Stimulated activated effector memory CD8-positive, alpha-beta T cell treated with anti-CD3 and anti-CD28 coated beads, Interleukin-12 subunit alpha, Interleukin-12 subunit beta, amount 100 ng/mL, for 72 hours (primary cell): ENCODE data around the gene RYR3.

Source experiments
- ATAC-seq: fragments of 150-1000 bp; cut with Tn5 transposase; 2 replicates; pipeline ENCODE4 v1.10.0; 2021
- DNase-seq, 2 donors: peaks; one replicate each; pipeline ENCODE4 v3.0.0; 2021 to 2022; ENCODE audit warnings: low spot score in 2 of 2
- H3K27ac Mint-ChIP-seq: one replicate; pipeline ENCODE4 v1.8.0; 2022; ENCODE audit warnings: mild to moderate bottlenecking, mixed read lengths
- H3K36me3 Mint-ChIP-seq: one replicate; pipeline ENCODE4 v1.8.0; 2022; ENCODE audit warnings: mild to moderate bottlenecking, mixed read lengths
- H3K4me1 Mint-ChIP-seq: one replicate; pipeline ENCODE4 v1.8.0; 2022; ENCODE audit warnings: mixed read lengths
- H3K4me3 Mint-ChIP-seq: one replicate; pipeline ENCODE4 v1.8.0; 2022; ENCODE audit warnings: mild to moderate bottlenecking, mixed read lengths
- H3K9me3 Mint-ChIP-seq: one replicate; pipeline ENCODE4 v1.8.0; 2022; ENCODE audit warnings: mixed read lengths

Gene RYR3

DNA sequence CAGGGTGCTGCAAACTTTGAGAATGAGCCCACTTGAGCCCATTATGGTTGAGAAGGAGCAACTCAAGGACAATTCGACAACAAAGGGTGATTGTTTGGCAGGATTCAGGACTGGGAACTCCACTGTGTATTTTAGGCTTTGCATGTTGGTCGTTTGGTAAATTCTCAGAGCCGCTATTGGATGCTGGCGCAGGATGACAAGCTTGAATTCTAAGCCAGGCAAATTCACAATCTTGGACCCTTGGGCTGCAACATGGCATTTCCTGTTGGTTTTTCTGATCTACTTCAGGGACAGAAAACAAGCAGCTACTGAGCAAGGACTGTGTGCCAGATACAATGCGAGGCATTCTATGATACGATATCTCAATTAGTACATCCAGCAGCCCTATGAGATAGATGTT, 82.8 kb downstream of the RYR3 start:
- no peak for DNase-seq
- no peak overlapping the region for H3K4me3 Mint-ChIP-seq
- H3K4me1 Mint-ChIP-seq: no peaks in the 10 kb centered on the region
- H3K27ac Mint-ChIP-seq: no peak overlapping the region
- no peaks in the 10 kb centered on the region for H3K36me3 Mint-ChIP-seq
- H3K9me3 Mint-ChIP-seq: peaks cover 2% of the 10 kb centered on the region
- no peak for ATAC-seq

- ATAC-seq: no peak
- no peak overlapping the region for H3K4me3 Mint-ChIP-seq
Observed at GRCh38 chr15:33395321-33395720, 84.6 kb downstream of the RYR3 start.

DNA sequence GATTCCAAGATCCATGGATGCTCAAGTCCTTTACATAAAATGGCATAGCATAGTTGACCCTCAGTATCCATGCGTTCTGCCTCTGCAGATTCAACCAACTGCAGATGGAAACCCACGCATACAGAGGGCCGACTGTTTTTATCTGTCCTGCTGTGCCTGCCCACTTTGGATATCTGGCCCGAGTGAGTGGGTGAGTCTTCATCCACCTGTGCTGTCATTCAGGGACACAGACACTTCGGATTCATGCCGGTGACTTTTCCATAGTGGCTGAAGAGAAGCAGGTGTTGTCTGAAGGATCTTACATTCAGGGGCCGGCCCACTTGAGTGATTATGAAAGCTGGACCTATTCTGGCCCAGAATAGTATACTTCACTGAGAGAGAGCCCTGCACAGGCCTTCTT, 85.1 kb downstream of the RYR3 start:
- Mint-ChIP-seq H3K4me1 (no peaks in the 10 kb centered on the region), H3K36me3 (no peaks in the 10 kb centered on the region), H3K4me3 (no peak overlapping the region), H3K9me3 (peaks cover 2% of the 10 kb centered on the region), H3K27ac (no peak overlapping the region)
- ATAC-seq (no peak), DNase-seq (no peak)

More at GRCh38 chr15:33395321-33395720, 84.6 kb downstream of the RYR3 start:
- Mint-ChIP-seq H3K36me3 (no peaks in the 10 kb centered on the region), H3K4me1 (no peaks in the 10 kb centered on the region), H3K27ac (no peak overlapping the region), H3K9me3 (peaks cover 2% of the 10 kb centered on the region)
- no peak for DNase-seq

GRCh38 chr15:33396475-33396874, 85.7 kb downstream of the RYR3 start:
- H3K9me3 Mint-ChIP-seq: peaks cover 2% of the 10 kb centered on the region
- DNase-seq: no peak

GRCh38 chr15:33398555-33398954, 87.8 kb downstream of the RYR3 start:
- ATAC-seq (no peak), DNase-seq (no peak)
- Mint-ChIP-seq H3K4me3 (no peak overlapping the region), H3K4me1 (no peaks in the 10 kb centered on the region), H3K27ac (no peak overlapping the region), H3K36me3 (no peaks in the 10 kb centered on the region), H3K9me3 (no peaks in the 10 kb centered on the region)

More at GRCh38 chr15:33396475-33396874, 85.7 kb downstream of the RYR3 start:
- Mint-ChIP-seq H3K36me3 (no peaks in the 10 kb centered on the region), H3K4me3 (no peak overlapping the region), H3K27ac (no peak overlapping the region), H3K4me1 (no peaks in the 10 kb centered on the region)
- ATAC-seq: no peak

DNA sequence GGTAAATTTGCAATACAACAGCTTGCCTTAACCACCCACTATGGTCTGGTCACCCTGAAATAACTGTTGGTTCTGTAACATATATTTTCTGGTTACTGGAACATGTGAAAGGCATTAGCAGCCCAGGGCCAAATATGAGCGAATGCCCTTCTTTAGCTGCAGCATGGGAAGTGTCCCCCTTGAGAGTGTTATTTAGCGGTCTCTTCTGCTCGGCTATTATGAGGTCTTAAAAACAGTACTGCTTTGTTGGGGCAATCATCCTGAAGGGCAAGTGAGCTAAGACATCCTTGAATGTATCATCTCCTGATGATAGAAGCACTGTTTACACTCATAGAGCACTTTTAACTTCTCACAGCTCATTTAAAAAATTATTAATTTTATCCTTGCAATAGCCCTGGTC, 90.2 kb downstream of the RYR3 start:
- Mint-ChIP-seq H3K27ac (no peak overlapping the region), H3K4me3 (no peak overlapping the region), H3K9me3 (no peaks in the 10 kb centered on the region), H3K4me1 (no peaks in the 10 kb centered on the region), H3K36me3 (no peaks in the 10 kb centered on the region)
- ATAC-seq (no peak), DNase-seq (no peak)

GRCh38 chr15:33402600-33402999, 91.8 kb downstream of the RYR3 start:
- Mint-ChIP-seq H3K4me1 (no peaks in the 10 kb centered on the region), H3K36me3 (no peaks in the 10 kb centered on the region), H3K4me3 (no peak overlapping the region), H3K9me3 (no peaks in the 10 kb centered on the region), H3K27ac (no peak overlapping the region)
- no peak for ATAC-seq
- DNase-seq: no peak

DNA sequence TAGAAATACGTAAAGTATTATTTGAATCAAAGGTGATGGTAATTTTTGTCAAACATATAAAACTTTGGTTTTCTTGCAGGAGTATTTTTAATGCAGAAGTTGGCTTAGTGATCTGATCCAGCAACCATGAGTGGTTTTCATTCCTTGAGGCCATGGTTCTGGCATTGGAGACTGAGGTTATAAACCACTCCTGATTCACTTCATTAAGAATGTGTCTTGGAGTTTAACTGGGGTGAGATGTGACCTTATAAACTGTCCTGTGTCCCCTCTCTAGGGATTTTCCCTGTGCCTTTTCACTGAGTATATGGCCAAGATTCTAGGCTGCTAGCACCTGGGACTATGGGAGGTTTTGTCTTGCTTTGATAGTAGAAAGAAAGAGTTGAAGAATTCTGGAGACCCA, 94.3 kb downstream of the RYR3 start:
- no peak overlapping the region for H3K4me3 Mint-ChIP-seq
- H3K36me3 Mint-ChIP-seq: no peaks in the 10 kb centered on the region
- no peak overlapping the region for H3K27ac Mint-ChIP-seq
- H3K9me3 Mint-ChIP-seq: peaks cover 4% of the 10 kb centered on the region
- no peak for ATAC-seq
- no peak for DNase-seq
- H3K4me1 Mint-ChIP-seq: no peaks in the 10 kb centered on the region

GRCh38 chr15:33411596-33412540, 101.1 kb downstream of the RYR3 start:
- H3K36me3 Mint-ChIP-seq: no peaks in the 10 kb centered on the region
- ATAC-seq (no peak), DNase-seq (no peak)
- H3K4me3 Mint-ChIP-seq: no peak overlapping the region
- H3K4me1 Mint-ChIP-seq: no peaks in the 10 kb centered on the region
- peaks cover 6% of the 10 kb centered on the region for H3K9me3 Mint-ChIP-seq
- H3K27ac Mint-ChIP-seq: no peak overlapping the region

GRCh38 chr15:33419701-33420100, 108.9 kb downstream of the RYR3 start:
- Mint-ChIP-seq H3K36me3 (no peaks in the 10 kb centered on the region), H3K9me3 (no peaks in the 10 kb centered on the region), H3K4me1 (no peaks in the 10 kb centered on the region), H3K4me3 (no peak overlapping the region), H3K27ac (no peak overlapping the region)
- ATAC-seq (no peak), DNase-seq (no peak)

DNA sequence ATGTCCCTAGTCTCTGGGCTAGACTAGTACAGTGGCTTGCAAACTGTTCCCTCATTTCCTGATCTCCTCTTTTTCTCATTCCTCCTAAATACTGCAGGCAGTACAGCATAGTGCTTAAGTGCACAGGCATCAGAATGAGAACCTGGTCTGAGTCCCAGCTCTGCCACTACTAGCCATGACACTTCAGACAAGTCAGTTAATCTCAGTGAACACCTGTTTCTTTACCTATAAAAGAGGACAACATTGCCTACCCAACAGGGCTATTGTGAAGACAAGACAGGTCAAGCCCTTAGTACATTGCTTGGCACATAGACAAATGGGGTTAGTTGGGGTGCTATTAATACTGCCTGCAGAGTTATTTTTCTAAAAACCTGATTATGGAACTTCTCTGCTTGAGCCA, 113.3 kb downstream of the RYR3 start:
- Mint-ChIP-seq H3K36me3 (no peaks in the 10 kb centered on the region), H3K27ac (no peak overlapping the region), H3K9me3 (no peaks in the 10 kb centered on the region), H3K4me3 (no peak overlapping the region), H3K4me1 (no peaks in the 10 kb centered on the region)
- ATAC-seq (no peak), DNase-seq (no peak)

DNA sequence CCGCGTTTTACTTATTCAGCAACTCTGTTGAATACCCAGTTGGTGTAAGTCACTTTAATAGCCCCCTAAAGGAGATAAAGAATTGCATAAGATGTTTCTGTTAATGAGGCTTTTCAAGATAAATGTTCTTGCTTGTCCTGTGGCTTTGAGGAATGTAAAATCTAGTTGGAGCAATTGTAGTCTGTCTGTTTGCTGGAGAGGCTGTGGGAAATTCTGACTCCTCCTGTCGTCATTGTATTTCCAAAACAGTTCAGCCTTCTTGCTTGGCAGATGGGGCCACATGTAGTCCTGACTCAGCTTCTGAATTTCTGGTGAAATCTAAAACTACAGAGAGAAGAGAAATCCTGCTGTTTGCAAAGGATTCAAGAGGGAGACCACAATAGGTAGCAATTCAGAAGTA, 114.4 kb downstream of the RYR3 start:
- no peak overlapping the region for H3K4me3 Mint-ChIP-seq
- H3K36me3 Mint-ChIP-seq: no peaks in the 10 kb centered on the region
- no peak for ATAC-seq
- no peaks in the 10 kb centered on the region for H3K9me3 Mint-ChIP-seq
- no peak overlapping the region for H3K27ac Mint-ChIP-seq
- no peak for DNase-seq
- H3K4me1 Mint-ChIP-seq: no peaks in the 10 kb centered on the region

DNA sequence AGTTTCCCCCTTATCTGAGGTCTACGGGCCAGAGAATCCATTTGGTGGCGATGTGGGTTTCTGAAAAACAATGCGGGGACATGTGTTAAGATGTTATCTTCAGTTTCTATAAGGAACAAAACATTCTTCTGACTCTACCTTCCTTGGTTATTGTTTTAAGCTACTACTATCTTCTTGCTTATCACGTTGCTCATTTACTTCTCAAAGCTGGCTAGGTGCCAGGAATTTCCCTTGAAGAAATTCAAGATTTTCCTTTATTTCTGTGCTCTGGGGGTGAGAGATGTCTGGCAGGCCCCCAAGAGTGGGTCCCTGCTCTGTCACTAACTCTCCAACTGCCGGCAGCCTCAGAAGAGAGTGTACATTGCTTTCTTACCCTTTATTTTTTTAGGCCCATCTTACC, 119.8 kb downstream of the RYR3 start:
- Mint-ChIP-seq H3K4me3 (no peak overlapping the region), H3K36me3 (no peaks in the 10 kb centered on the region), H3K9me3 (peaks cover 2% of the 10 kb centered on the region), H3K4me1 (no peaks in the 10 kb centered on the region), H3K27ac (no peak overlapping the region)
- ATAC-seq (no peak), DNase-seq (no peak)

DNA sequence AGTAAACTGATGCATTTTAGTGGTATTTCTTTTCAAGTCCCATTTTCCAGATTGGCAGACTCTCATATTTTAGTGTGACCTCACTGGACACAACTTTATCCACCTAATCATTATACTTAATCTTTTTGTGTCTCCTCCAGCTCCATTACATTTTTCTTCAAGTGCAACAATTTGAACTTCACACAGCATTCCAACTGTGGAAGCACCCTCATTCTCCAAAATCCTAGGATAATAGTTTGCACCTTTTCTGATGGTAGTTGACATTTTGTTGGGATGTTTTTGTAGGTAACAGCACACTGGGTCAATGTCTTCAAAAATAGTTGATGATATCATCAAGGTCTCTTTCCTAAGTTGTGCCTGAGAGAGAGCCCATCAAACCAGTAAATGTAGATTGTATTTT, 123.1 kb downstream of the RYR3 start:
- ATAC-seq (no peak), DNase-seq (no peak)
- no peaks in the 10 kb centered on the region for H3K4me1 Mint-ChIP-seq
- H3K27ac Mint-ChIP-seq: no peak overlapping the region
- H3K4me3 Mint-ChIP-seq: no peak overlapping the region
- peaks cover 6% of the 10 kb centered on the region for H3K9me3 Mint-ChIP-seq
- H3K36me3 Mint-ChIP-seq: no peaks in the 10 kb centered on the region

- Mint-ChIP-seq H3K27ac (no peak overlapping the region), H3K36me3 (no peaks in the 10 kb centered on the region), H3K4me3 (no peak overlapping the region), H3K4me1 (no peaks in the 10 kb centered on the region), H3K9me3 (peaks cover 6% of the 10 kb centered on the region)
- DNase-seq (no peak), ATAC-seq (no peak)
Observed at GRCh38 chr15:33438396-33438795, 127.6 kb downstream of the RYR3 start.

- no peak overlapping the region for H3K4me3 Mint-ChIP-seq
- ATAC-seq: no peak
- peaks cover 3% of the 10 kb centered on the region for H3K9me3 Mint-ChIP-seq
- H3K36me3 Mint-ChIP-seq: no peaks in the 10 kb centered on the region
- no peak for DNase-seq
- no peaks in the 10 kb centered on the region for H3K4me1 Mint-ChIP-seq
- no peak overlapping the region for H3K27ac Mint-ChIP-seq
Observed at GRCh38 chr15:33440900-33441299, 130.1 kb downstream of the RYR3 start.
